Activated naive CD4-positive, alpha-beta T cell treated with Interleukin-2 at 50 U/mL for 16 hours (primary cell): Measurements from ENCODE around the gene CENPC.
"Not testable (repeated sequence)": the region's sequence is repeated elsewhere in the genome, so short reads cannot be mapped to it uniquely, and the experiment has no call there.

Experiments
- DNase-seq: peaks from one replicate; pipeline ENCODE4 v3.0.0-alpha.2; 2020

The CENPC gene

GRCh38 chr4:67545199-67546003, at the start of gene CENPC:
Gene CENPC, minus strand, starts transcription at chr4:67545503. Its CDS starts 148 bp downstream, at chr4:67545355.
- peak; percentile 93 for DNase-seq

GRCh38 chr4:67593741-67594175, 48.5 kb upstream of the CENPC start:
- no peak for DNase-seq

- DNase-seq: no peak
These were observed 41.9 kb upstream of the CENPC start for GRCh38 chr4:67587156-67587555.

- no peak for DNase-seq
These were observed 39.2 kb upstream of the CENPC start for GRCh38 chr4:67584496-67584895.

GRCh38 chr4:67581913-67582312, 36.6 kb upstream of the CENPC start:
- no peak for DNase-seq

- DNase-seq: no peak
These were observed 36.0 kb upstream of the CENPC start for GRCh38 chr4:67581208-67581857.

GRCh38 chr4:67580577-67580976, 35.3 kb upstream of the CENPC start:
- DNase-seq: no peak

GRCh38 chr4:67576538-67576937, 31.2 kb upstream of the CENPC start:
- no peak for DNase-seq

- DNase-seq: no peak
These were observed 30.8 kb upstream of the CENPC start for GRCh38 chr4:67576059-67576466.

GRCh38 chr4:67575232-67576058, 30.1 kb upstream of the CENPC start:
- no peak for DNase-seq

GRCh38 chr4:67573193-67573592, 27.9 kb upstream of the CENPC start:
- DNase-seq: no peak

- DNase-seq: no peak
These were observed 26.7 kb upstream of the CENPC start for GRCh38 chr4:67571975-67572374.

- DNase-seq: no peak
These were observed 25.2 kb upstream of the CENPC start for GRCh38 chr4:67570537-67570936.

- DNase-seq: no peak
These were observed 23.5 kb upstream of the CENPC start for GRCh38 chr4:67568820-67569219.

- no peak for DNase-seq
These were observed 21.0 kb upstream of the CENPC start for GRCh38 chr4:67566335-67566734.

- DNase-seq: no peak
These were observed 20.0 kb upstream of the CENPC start for GRCh38 chr4:67565284-67565683.

- DNase-seq: no peak
These were observed 13.2 kb upstream of the CENPC start, which contains the start of gene STAP1 for GRCh38 chr4:67558493-67558892. Gene STAP1, plus strand, starts transcription at chr4:67558727. Its CDS starts 83 bp downstream, at chr4:67558810.

- DNase-seq: no peak
These were observed 11.1 kb upstream of the CENPC start for GRCh38 chr4:67556436-67556835.

GRCh38 chr4:67555447-67555846, 10.1 kb upstream of the CENPC start:
- no peak for DNase-seq

- DNase-seq: no peak
These were observed 8.8 kb upstream of the CENPC start for GRCh38 chr4:67554096-67554495.

- DNase-seq: not testable (repeated sequence)
These were observed 7.0 kb upstream of the CENPC start for GRCh38 chr4:67552146-67552792.

GRCh38 chr4:67550857-67551256, 5.6 kb upstream of the CENPC start:
- DNase-seq: no peak

- DNase-seq: no peak
These were observed 5.1 kb upstream of the CENPC start for GRCh38 chr4:67550451-67550850.
